ENCODE measurements around the gene OR1D2. TPM values are rescaled to one million over a fixed set of nuclear protein-coding genes. Genes with fewer than 3 reads are reported as not detected.

OR1D2 gene
- total RNA-seq, 1 experiment from 2014 or later = not detected

GRCh38 chr17:3048727-3049471 lies 55.3 kb downstream of the OR1D2 start:
- no TSS peak for BruUV-seq (replicated peaks)
- Histone ChIP-seq H3K9me3 (ENCODE audit: low read depth, low read length, poor library complexity, severe bottlenecking) (peaks cover 1% of the 10 kb centered on the region), H3K27me3 (replicated peaks; ENCODE audit: insufficient read depth, low read depth, low read length, poor library complexity) (no peaks in the 10 kb centered on the region), H3K27ac (ENCODE audit: low read depth, low read length, poor library complexity, severe bottlenecking) (peak overlapping the region; percentile 11), H3K36me3 (ENCODE audit: insufficient read depth, low read length, poor library complexity, severe bottlenecking) (no peaks in the 10 kb centered on the region), H3K4me1 (ENCODE audit: insufficient read depth, low read length, poor library complexity, severe bottlenecking) (no peaks in the 10 kb centered on the region), H3K4me3 (ENCODE audit: low read depth, low read length, poor library complexity, severe bottlenecking) (peak overlapping the region; percentile 53)
- no peak for TF ChIP-seq EZH2 (IDR thresholded peaks at IDR 0.05; ENCODE audit: borderline replicate concordance, low read depth, low read length, poor library complexity, severe bottlenecking)
- peak; percentile 92 for TF ChIP-seq CTCF (conservative IDR thresholded peaks at IDR 0.05; ENCODE audit: low read depth, low read length)
- intact Hi-C loops (cut with micrococcal nuclease; ENCODE audit: unreplicated experiment) = loop anchor here (10.0 kb wide), 1 partner anchor 596 kb away; no protein-coding TSS in a partner anchor
- CTCF ChIA-PET = interaction anchor here (0.5 to 1.2 kb wide), 3 partner anchors 13 to 587 kb away, joined by 5 to 8 read pairs (median 7); partner anchors contain the start of genes CTNS and SHPK
- POLR2A ChIA-PET (ENCODE audit: low non-redundant PET) = no interaction called here
- peak; percentile 99 for DNase-seq (ENCODE audit: low spot score)

DNA sequence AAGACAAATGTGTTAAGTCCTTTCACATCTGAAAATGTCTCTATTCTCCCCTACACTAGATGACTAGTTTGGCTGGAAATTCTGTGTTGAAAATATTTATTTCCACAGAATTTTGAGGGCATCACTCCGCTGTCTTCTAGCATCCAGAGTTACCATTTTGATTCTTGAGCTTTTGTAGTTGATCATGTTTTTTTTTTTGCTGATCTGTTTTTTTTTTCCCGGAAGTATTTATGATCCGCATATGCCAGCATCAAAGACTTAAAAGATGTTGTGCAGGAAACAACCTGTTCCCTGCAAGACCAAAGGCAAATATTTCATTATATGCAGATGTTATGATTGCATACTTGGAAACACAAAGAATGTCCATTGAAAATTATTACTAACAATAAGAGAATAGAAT lies 57.5 kb downstream of the OR1D2 start:
- no peaks in the 10 kb centered on the region for H3K27me3 ChIP-seq (replicated peaks; ENCODE audit: insufficient read depth, low read depth, low read length, poor library complexity)
- CTCF ChIA-PET = no interaction called here
- no peak for TF ChIP-seq CTCF (conservative IDR thresholded peaks at IDR 0.05; ENCODE audit: low read depth, low read length)
- no peak for TF ChIP-seq EZH2 (IDR thresholded peaks at IDR 0.05; ENCODE audit: borderline replicate concordance, low read depth, low read length, poor library complexity, severe bottlenecking)
- POLR2A ChIA-PET (ENCODE audit: low non-redundant PET) = no interaction called here
- BruUV-seq (replicated peaks) = no TSS peak
- H3K4me3 ChIP-seq (ENCODE audit: low read depth, low read length, poor library complexity, severe bottlenecking) = no peak overlapping the region
- DNase-seq (ENCODE audit: low spot score) = no peak
- H3K36me3 ChIP-seq (ENCODE audit: insufficient read depth, low read length, poor library complexity, severe bottlenecking) = no peaks in the 10 kb centered on the region
- H3K27ac ChIP-seq (ENCODE audit: low read depth, low read length, poor library complexity, severe bottlenecking) = no peak overlapping the region
- H3K9me3 ChIP-seq (ENCODE audit: low read depth, low read length, poor library complexity, severe bottlenecking) = peaks cover 9% of the 10 kb centered on the region
- no peaks in the 10 kb centered on the region for H3K4me1 ChIP-seq (ENCODE audit: insufficient read depth, low read length, poor library complexity, severe bottlenecking)
- intact Hi-C loops (cut with micrococcal nuclease; ENCODE audit: unreplicated experiment) = loop anchor here (10.0 kb wide), 1 partner anchor 598 kb away; no protein-coding TSS in a partner anchor

DNA sequence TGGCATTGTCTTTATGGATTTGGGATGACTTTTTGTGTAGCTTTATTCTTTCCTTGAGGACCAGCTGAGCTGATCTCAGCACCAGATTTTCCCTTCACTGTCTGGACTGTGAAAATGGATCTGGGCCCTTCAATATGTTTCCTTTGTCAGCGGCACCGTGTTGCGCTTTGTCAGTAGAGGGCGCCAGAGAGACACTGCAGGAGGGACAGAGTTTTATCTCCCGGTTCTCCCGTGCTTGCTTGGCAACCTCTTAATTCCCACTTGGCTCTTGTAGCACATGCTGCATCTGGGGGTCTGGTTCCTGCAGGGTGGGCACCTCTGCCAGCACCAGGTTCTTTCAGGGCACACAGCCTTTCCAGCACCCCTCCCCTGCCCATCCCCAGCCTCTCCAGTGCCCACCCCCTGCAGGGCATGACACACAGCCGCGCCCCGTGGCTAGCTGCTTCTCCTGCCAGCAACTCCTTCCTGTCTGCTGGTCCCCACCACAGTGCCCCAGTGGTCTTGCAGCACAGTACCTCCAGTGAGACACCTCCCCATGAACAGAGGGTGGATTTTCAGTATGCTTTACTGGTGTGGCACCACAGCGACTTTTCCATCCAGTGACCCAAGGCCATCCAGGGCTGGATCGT lies 60.4 kb downstream of the OR1D2 start:
- intact Hi-C loops (cut with micrococcal nuclease; ENCODE audit: unreplicated experiment) = loop anchor here (10.0 kb wide), 1 partner anchor 601 kb away; no protein-coding TSS in a partner anchor
- Histone ChIP-seq H3K4me1 (ENCODE audit: insufficient read depth, low read length, poor library complexity, severe bottlenecking) (no peaks in the 10 kb centered on the region), H3K36me3 (ENCODE audit: insufficient read depth, low read length, poor library complexity, severe bottlenecking) (no peaks in the 10 kb centered on the region)

More for the DNA sequence above, 60.4 kb downstream of the OR1D2 start:
- no peak overlapping the region for H3K27ac ChIP-seq (ENCODE audit: low read depth, low read length, poor library complexity, severe bottlenecking)
- BruUV-seq (replicated peaks) = no TSS peak
- no peak overlapping the region for H3K4me3 ChIP-seq (ENCODE audit: low read depth, low read length, poor library complexity, severe bottlenecking)
- no peaks in the 10 kb centered on the region for H3K27me3 ChIP-seq (replicated peaks; ENCODE audit: insufficient read depth, low read depth, low read length, poor library complexity)
- ChIA-PET CTCF (interaction anchor here (0.7 kb wide), 1 partner anchor 287 kb away, joined by 3 read pairs; no protein-coding TSS in a partner anchor), POLR2A (ENCODE audit: low non-redundant PET) (no interaction called here)
- peaks cover 9% of the 10 kb centered on the region for H3K9me3 ChIP-seq (ENCODE audit: low read depth, low read length, poor library complexity, severe bottlenecking)
- TF ChIP-seq CTCF (conservative IDR thresholded peaks at IDR 0.05; ENCODE audit: low read depth, low read length) (peak; percentile 50), EZH2 (IDR thresholded peaks at IDR 0.05; ENCODE audit: borderline replicate concordance, low read depth, low read length, poor library complexity, severe bottlenecking) (no peak)
- DNase-seq (ENCODE audit: low spot score) = peak; percentile 58

Measured in A673 (cell line).